BLaER1 (cell line): ENCODE measurements around the gene NOL9.

Source experiments
- H3K27ac ChIP-seq: shearing (Covaris generic); formaldehyde crosslinking; 2 replicates; pipeline ENCODE4 v1.8.1; 2022
- H3K27me3 ChIP-seq: shearing (Covaris generic); formaldehyde crosslinking; 2 replicates; pipeline ENCODE4 v1.8.1; 2022
- H3K36me3 ChIP-seq: shearing (Covaris generic); formaldehyde crosslinking; 2 replicates; pipeline ENCODE4 v1.8.1; 2022
- H3K4me1 ChIP-seq: shearing (Covaris generic); formaldehyde crosslinking; 2 replicates; pipeline ENCODE4 v1.8.1; 2022
- H3K4me2 ChIP-seq: shearing (Covaris generic); formaldehyde crosslinking; 2 replicates; pipeline ENCODE4 v1.8.1; 2022
- H3K4me3 ChIP-seq: shearing (Covaris generic); formaldehyde crosslinking; 2 replicates; pipeline ENCODE4 v1.8.1; 2022
- H3K9ac ChIP-seq: shearing (Covaris generic); formaldehyde crosslinking; 2 replicates; pipeline ENCODE4 v1.8.1; 2022
- H3K9me3 ChIP-seq: shearing (Covaris generic); formaldehyde crosslinking; 2 replicates; pipeline ENCODE4 v1.8.1; 2022
- H4K20me1 ChIP-seq: shearing (Covaris generic); formaldehyde crosslinking; 2 replicates; pipeline ENCODE4 v1.8.1; 2022
- Cebpa-rat ChIP-seq: shearing (Covaris generic); IDR thresholded peaks from 2 replicates; pipeline ENCODE4 v1.8.1; 2022

Gene NOL9

GRCh38 chr1:6584126-6585080 is 30.1 kb upstream of the NOL9 start:
- peaks cover 36% of the 10 kb centered on the region for H3K36me3 ChIP-seq
- no peak for TF ChIP-seq Cebpa-rat
- H3K27me3 ChIP-seq: no peaks in the 10 kb centered on the region
- H3K4me3 ChIP-seq: no peak overlapping the region
- 0 out of 2 replicates have a peak overlapping the region, but pooled peaks have one; percentile 12 for H3K27ac ChIP-seq
- no peaks in the 10 kb centered on the region for H3K9me3 ChIP-seq
- no peak overlapping the region for H3K4me2 ChIP-seq
- no peak overlapping the region for H3K9ac ChIP-seq
- H3K4me1 ChIP-seq: peaks cover 81% of the 10 kb centered on the region
- H4K20me1 ChIP-seq: peaks cover 81% of the 10 kb centered on the region

GRCh38 chr1:6582370-6582769 is 28.1 kb upstream of the NOL9 start:
- H3K27ac ChIP-seq: peak overlapping the region; percentile 89
- peak overlapping the region; percentile 92 for H3K4me3 ChIP-seq
- peaks cover 60% of the 10 kb centered on the region for H4K20me1 ChIP-seq
- TF ChIP-seq Cebpa-rat: no peak
- peaks cover 77% of the 10 kb centered on the region for H3K4me1 ChIP-seq
- H3K9me3 ChIP-seq: no peaks in the 10 kb centered on the region
- peak overlapping the region; percentile 97 for H3K4me2 ChIP-seq
- H3K36me3 ChIP-seq: peaks cover 19% of the 10 kb centered on the region; the same call in 1 of the 2 replicates
- H3K9ac ChIP-seq: peak overlapping the region; percentile 89; the same call in 1 of the 2 replicates
- no peaks in the 10 kb centered on the region for H3K27me3 ChIP-seq

- Histone ChIP-seq H3K9me3 (no peaks in the 10 kb centered on the region), H3K4me2 (peak overlapping the region; percentile 97), H3K36me3 (peaks cover 12% of the 10 kb centered on the region; the same call in 1 of the 2 replicates), H3K27ac (peak overlapping the region; percentile 89), H3K27me3 (no peaks in the 10 kb centered on the region), H4K20me1 (peaks cover 54% of the 10 kb centered on the region), H3K4me1 (peaks cover 71% of the 10 kb centered on the region), H3K9ac (peak overlapping the region; percentile 89), H3K4me3 (peak overlapping the region; percentile 92)
- TF ChIP-seq Cebpa-rat: no peak
Measured at GRCh38 chr1:6581561-6582305, 27.4 kb upstream of the NOL9 start.

GRCh38 chr1:6580593-6581409 is 26.5 kb upstream of the NOL9 start:
- Histone ChIP-seq H3K27me3 (no peaks in the 10 kb centered on the region), H3K4me2 (peak overlapping the region; percentile 97), H3K4me3 (peak overlapping the region; percentile 92), H4K20me1 (peaks cover 45% of the 10 kb centered on the region), H3K9me3 (no peaks in the 10 kb centered on the region), H3K27ac (peak overlapping the region; percentile 89), H3K9ac (peak overlapping the region; percentile 89), H3K36me3 (peaks cover 5% of the 10 kb centered on the region; the same call in 1 of the 2 replicates), H3K4me1 (peaks cover 62% of the 10 kb centered on the region)
- TF ChIP-seq Cebpa-rat: no peak

GRCh38 chr1:6580119-6580592 is 25.8 kb upstream of the NOL9 start:
- peak overlapping the region; percentile 89 for H3K27ac ChIP-seq
- peak overlapping the region; percentile 97 for H3K4me2 ChIP-seq
- TF ChIP-seq Cebpa-rat: no peak

GRCh38 chr1:6579374-6580118 is 25.2 kb upstream of the NOL9 start, which contains the start of gene ZBTB48:
ZBTB48 (plus strand) TSS chr1:6579994; CDS start chr1:6580610, 616 bp downstream.
- no peak for TF ChIP-seq Cebpa-rat
- peak within 1 kb of the TSS; percentile 89 for H3K9ac ChIP-seq
- peaks cover 32% of the 10 kb centered on the region for H4K20me1 ChIP-seq
- H3K4me1 ChIP-seq: peaks cover 49% of the 10 kb centered on the region
- H3K36me3 ChIP-seq: peaks cover 4% of the 10 kb centered on the region; the same call in 1 of the 2 replicates
- H3K27ac ChIP-seq: peak within 1 kb of the TSS; percentile 89
- no peaks in the 10 kb centered on the region for H3K27me3 ChIP-seq
- H3K4me2 ChIP-seq: peak within 1 kb of the TSS; percentile 97
- no peaks in the 10 kb centered on the region for H3K9me3 ChIP-seq
- peak within 1 kb of the TSS; percentile 92 for H3K4me3 ChIP-seq

More at GRCh38 chr1:6580119-6580592, 25.8 kb upstream of the NOL9 start:
- H3K36me3 ChIP-seq: peaks cover 5% of the 10 kb centered on the region; the same call in 1 of the 2 replicates
- peak overlapping the region; percentile 92 for H3K4me3 ChIP-seq
- H3K27me3 ChIP-seq: no peaks in the 10 kb centered on the region
- peak overlapping the region; percentile 89 for H3K9ac ChIP-seq
- H4K20me1 ChIP-seq: peaks cover 38% of the 10 kb centered on the region
- H3K4me1 ChIP-seq: peaks cover 55% of the 10 kb centered on the region
- H3K9me3 ChIP-seq: no peaks in the 10 kb centered on the region

GRCh38 chr1:6578624-6579373 is 24.5 kb upstream of the NOL9 start:
- no peak for TF ChIP-seq Cebpa-rat
- Histone ChIP-seq H3K4me1 (peaks cover 46% of the 10 kb centered on the region), H3K27me3 (no peaks in the 10 kb centered on the region), H3K9ac (peak overlapping the region; percentile 89), H4K20me1 (peaks cover 28% of the 10 kb centered on the region), H3K9me3 (no peaks in the 10 kb centered on the region), H3K27ac (0 out of 2 replicates have a peak overlapping the region, but pooled peaks have one; percentile 1), H3K4me2 (peak overlapping the region; percentile 97), H3K4me3 (no peak overlapping the region), H3K36me3 (no peaks in the 10 kb centered on the region)
